IPS-11a (cell line): ENCODE results near the gene GRAMD1B.

Source experiments
- H3K4me3 ChIP-seq: one replicate; pipeline ENCODE4 v1.5.1; 2013; ENCODE audit warnings: low read depth, low read length, control low read depth

The GRAMD1B gene

DNA sequence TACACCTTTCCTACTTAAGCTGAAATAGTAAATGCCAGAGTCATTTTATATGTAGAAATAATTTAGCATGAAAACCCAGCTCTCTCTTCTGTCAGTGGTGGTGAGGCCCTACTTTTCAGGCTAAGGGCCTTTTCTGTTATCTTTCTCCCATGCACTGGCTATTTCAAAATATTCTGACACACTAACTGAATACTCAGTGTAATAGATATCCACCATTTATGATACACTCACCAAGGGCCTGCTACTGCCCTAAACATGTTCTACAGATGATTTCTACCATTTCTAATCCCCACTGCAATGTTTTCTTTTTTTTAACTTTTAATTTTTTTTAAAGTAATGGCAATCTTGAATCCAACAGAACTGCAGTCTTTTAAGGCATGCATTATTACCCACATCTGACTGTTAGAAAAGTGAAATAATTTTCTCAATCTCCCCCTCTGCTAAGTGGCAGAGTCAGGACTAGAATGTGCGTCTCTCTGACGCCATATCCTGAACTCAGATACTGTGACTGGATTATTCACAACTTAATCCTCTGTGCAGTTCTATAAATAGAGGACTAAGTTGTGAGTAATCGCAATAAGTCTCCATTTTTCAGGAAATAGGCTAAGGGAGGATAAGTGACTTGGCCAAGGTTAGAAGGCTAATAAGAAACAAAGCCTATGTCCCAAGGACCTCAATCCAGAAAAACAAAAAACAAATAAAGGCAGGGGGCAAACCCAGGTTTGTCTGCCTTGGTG, 44.0 kb downstream of the GRAMD1B start:
- no peak overlapping the region for H3K4me3 ChIP-seq

DNA sequence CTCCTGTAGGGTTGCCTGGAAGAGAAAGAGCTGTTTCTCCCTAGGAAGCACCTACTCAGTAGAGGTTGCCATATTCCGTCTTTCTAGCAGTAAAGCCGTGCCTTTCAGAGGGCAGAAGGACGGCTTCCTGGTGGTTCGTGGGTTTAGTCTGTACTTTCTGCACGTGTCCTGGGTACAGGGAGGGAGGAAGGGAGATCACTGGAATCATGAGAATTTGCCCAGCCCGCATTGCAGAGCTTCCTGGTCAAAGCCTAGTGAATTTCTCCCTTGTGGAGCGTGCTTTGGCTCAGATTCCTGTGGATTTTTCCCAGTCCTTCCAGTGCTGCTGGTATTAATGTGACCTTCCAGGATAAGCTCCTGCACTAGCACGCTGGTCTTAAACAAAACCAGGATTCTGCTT, 44.9 kb downstream of the GRAMD1B start:
- H3K4me3 ChIP-seq, result no peak overlapping the region

DNA sequence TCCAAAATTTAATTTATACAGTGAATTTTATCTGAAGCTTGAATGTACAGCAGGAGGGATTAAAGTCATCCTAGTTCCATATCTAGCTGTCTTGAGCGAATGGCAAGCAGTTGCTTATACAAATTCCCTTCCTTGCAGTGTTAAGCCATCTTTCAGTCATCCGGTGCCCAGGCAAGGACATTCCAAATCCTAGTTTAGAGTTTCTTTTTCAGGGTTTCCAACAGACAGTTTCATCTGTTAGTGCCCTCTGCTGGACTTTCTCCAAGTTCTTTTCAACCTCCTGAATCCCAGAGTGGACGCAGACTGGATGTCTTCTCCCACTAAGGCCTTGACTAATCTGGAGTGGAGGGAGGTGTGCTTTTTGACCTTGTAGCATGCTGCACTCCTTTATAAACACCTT, 45.4 kb downstream of the GRAMD1B start:
- no peak overlapping the region for H3K4me3 ChIP-seq

DNA sequence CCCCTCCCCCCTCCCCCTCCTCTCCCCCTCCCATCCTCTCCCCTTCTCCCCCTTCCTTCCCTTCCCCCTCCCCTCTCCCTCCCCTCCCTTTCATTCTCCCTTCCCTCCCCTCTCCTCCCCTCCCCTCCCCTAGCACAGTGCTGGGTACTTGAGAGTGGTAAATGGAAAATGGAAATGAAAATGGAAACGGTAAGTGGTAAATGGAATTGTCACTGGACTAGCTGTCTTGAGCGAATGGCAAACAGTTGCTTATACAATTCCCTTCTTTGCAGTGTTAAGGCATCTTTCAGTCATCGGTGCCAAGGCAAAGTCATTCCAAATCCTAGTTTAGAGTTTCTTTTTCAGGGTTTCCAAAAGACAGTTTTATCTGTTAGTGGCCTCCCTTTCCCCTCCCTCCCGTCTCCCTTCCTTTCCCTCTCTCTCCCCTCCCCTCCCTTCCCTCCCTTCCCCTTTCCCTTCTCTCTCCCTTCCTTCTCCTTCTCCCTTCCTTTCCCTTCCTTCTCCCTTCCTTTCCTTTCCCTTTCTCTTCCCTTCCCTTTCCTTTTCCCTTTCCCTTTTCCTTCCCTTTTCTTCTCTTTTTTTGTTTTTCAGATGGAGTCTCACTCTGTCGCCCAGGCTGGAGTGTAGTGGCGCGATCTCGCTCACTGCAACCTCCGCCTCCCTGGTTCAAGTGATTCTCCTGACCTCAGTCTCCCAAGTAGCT, 47.3 kb downstream of the GRAMD1B start:
- H3K4me3 ChIP-seq, result no peak overlapping the region

DNA sequence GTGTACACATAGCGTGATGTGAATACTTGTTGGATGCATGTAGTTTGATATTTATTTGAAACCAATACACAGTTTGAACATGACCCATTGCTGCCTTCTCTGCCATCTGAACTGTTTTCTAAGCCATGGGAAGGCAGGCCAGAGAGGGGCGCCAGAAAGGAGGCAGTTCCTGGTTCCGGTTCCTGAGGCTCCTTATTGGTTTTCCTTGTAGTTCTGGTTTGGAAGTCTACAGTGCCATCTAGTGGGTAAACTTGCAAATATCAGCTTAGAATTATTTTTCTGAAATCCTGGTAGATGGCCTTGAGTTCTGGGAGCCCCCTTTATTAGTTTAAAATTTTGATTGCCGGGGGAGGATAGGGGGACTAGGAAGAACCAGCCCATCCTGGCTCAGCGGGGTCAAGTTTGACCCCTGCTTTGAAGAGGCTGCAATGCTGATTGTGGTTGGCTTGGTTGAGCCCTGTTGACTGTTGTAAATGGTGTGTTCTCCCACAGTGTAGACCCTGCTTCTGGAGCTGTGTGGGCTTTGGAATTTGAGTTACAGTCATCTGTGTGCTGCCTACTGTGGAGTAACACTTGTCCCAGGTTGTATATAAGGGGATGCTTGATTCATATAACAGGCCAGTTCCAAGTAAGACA, 48.4 kb downstream of the GRAMD1B start:
- H3K4me3 ChIP-seq, result no peak overlapping the region

DNA sequence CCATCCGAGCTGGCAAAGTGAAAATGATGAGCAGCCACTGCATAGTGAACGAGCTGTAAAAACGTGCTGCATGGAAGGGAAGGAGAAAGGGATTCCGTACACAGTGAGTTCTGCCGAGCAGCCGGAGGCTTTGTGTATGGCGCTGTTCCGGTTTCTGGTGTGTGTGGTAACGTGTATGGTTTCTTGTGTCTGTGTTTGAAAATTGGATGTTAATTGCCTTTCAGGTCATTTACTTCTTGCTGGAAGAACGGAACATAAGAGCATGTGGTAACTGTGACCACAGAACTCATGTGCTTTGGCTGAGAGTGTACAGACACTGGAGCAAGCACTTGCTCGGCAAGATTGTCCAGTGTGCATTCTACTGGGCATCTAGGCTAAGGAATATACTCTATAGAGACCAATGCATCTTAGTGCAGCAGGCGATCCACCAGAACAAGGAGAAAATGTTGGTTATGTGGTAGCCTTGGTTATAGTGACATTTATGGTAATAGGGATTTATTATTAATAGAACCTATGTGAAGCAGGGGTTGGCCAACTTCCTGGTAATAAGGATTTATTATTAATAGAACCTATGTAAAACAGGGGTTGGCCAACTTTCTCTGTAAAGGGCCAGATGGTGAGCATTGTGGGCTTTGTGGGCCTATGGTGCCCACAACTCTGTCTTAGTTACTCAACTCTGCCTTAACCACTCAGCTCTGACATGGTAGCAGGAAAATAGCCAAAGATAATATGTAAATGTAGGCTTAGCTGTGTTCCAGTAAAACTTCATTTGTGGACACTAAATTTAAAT, 49.2 kb downstream of the GRAMD1B start:
- H3K4me3 ChIP-seq, result no peak overlapping the region

DNA sequence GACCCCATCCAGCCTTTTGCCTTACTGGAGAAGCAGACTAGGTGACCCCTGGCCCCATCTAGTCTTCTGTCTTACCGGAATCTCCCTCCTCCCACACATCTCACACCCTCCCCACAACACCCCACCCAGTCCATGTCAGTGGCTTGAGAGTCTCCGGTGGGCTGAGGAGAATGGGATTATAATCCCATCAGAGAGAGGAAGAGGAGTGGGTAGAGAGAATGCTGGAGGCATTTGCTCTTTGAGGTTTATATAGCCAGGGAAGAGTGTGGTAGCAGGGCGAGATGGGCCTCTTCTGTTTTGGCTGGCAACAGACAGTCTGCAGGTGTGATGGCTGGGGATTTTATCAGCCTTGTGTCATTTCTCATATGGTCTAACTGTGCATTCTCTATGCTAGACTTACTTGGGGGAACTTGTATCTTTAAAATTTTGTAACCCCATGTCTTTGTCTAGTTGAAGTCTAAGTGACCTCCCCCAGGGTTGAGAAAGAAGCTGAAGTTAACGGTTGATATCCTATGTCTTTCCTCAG, 50.3 kb downstream of the GRAMD1B start:
- H3K4me3 ChIP-seq, result no peak overlapping the region

DNA sequence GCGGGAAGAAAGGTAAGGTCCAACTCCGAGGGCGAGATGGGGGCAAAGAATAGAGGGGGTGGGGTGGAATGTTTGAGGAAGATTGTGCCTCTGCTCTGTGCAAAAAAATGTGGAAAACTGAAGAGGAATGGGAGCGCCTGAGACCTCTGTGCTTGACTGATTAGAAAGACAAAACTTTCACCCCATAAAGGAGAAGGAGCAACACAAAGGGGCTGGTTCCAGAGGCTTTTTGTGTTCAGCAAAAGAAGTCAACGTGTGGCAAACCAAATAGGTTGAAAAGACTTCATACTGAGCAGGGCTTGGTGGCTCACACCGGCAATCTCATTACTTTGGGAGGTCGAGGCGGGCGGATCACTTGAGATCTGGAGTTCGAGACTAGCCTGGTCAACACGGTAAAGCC, 50.8 kb downstream of the GRAMD1B start:
- no peak overlapping the region for H3K4me3 ChIP-seq

DNA sequence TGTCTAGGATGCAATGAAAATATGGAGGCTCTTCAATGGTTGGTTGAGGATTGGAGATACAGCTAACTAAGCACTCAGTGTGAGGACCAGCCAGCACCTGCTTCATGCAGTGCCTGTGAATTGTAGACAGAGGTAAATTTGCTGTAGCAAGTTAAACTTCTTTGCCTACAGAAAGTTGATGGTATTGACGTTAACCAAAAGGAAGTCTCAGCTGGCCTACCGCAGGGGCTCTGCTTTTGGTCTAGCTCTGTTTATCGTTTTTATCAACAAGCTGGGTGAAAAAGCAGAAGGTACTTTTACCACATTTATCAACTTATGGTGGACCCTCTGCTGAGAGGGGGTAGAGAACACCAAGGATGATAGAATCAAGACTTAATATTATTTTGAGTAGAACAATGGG, 51.6 kb downstream of the GRAMD1B start:
- H3K4me3 ChIP-seq, result no peak overlapping the region

DNA sequence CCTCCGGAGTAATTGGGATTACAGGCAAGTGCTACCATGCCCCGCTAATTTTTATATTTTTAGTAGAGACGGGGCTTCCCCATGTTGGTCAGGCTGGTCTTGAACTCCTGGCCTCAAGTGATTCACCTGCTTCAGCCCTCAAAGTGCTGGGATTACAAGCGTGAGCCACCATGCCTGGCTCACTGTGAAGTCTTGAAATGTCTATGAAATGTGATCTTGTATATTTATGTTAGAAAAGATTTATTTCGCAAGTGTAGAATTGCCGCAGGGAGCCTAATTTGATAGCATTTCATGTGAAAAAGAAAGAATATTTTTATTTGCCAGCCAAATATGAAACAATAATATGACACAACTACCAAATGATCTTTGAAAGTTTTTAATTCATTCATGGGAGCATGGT, 52.1 kb downstream of the GRAMD1B start:
- no peak overlapping the region for H3K4me3 ChIP-seq

DNA sequence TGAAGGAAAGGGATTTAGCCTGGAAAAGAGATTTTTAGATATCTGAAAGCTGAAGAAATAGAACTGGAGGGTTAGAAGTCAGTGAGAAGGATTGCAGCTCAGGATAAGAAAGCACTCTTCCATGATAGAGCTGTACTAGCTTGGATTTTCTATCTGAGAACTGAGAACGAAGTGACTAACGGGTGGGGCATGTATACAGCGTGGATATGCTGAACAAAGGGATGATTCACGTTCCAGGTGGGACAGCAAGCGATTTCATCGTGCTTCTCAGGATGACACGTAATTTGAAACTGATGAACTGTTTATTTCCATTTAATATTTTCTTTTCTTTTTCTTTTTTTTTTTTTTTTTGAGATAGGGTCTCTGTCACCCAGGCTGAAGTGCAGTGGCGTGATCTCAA, 53.0 kb downstream of the GRAMD1B start:
- H3K4me3 ChIP-seq, result no peak overlapping the region

DNA sequence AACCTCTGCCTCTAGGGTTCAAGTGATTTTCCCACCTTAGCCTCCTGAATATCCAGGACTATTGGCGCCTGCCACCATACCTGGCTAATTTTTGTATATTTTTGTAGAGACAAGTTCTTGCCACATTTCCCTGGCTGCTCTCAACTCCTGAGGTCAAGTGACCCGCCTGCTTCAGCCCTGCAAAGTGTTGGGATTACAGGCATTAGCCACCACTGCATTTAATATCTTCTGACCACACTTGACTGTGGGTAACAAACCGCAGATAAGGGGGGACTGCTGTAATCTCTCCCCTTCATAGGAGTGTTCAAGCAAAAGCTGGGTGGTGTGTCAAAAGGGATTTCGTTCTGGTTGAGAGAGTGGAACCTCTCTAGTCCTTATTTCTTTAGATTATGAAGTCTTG, 53.4 kb downstream of the GRAMD1B start:
- no peak overlapping the region for H3K4me3 ChIP-seq

DNA sequence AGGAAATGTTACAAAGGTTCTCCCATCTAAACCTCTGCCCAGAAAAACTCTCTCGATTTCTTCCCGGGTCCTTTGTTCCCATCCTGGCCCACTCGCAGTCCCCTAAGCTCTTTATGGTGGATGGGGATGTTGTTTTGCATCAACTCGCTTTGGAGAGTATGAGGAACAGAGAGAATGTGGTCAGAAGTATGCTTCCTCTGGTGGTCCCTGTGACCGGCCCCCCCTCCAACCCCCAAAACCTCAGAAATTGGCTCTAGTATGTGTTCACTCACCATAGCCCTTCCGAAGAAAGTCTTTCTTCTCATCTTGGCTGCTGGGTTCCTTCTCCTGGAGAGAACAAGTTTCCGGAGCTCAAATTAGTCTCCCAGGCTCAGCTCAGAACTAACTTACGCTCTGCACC, 54.4 kb downstream of the GRAMD1B start:
- no peak overlapping the region for H3K4me3 ChIP-seq

DNA sequence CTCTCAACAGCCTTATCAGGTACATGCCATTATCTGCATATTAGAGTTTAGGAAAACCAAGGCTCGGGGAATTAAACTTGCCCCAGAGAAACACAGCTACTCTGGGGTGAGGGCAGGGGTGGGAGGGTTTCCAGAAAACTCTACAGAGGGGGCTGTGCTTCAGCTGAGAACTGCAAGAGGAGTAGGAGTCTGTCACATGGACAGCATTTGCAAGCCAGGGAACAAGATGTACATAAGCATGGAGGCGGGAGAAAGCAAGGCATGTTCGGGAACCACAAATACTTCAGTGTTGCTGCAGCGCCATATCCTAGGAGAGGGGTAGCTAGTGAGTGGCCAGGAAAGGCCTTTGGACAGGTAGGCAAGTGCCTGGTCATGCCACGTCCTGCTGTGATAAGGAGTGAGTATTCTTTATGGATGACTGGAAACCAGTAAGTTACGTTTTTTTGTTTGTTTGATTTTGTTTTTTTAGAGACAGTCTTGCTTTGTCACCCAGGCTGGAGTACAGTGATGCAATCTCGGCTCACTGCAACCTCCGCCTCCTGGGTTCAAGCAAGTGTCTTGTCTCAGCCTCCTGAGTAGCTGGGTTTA, 57.2 kb downstream of the GRAMD1B start:
- no peak overlapping the region for H3K4me3 ChIP-seq

DNA sequence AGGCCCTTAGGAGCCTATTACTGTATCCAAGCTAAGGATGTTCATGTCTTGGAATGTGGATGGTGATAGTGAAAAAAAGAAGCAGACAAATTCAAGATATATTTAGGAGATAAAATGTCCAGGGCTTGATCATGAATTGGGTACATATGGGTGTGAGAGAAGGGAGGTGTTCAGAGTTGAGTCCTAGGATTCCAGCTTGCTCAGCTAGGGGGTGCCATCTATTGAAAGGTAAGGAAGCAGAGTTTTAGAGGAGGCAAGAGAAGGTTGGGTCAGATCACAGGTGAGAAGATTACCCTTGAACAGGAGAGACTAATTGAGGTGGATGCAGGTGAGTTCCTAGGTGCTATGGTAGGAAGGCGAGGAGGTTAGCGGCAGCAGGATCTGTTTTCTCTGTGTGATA, 60.5 kb downstream of the GRAMD1B start:
- no peak overlapping the region for H3K4me3 ChIP-seq

DNA sequence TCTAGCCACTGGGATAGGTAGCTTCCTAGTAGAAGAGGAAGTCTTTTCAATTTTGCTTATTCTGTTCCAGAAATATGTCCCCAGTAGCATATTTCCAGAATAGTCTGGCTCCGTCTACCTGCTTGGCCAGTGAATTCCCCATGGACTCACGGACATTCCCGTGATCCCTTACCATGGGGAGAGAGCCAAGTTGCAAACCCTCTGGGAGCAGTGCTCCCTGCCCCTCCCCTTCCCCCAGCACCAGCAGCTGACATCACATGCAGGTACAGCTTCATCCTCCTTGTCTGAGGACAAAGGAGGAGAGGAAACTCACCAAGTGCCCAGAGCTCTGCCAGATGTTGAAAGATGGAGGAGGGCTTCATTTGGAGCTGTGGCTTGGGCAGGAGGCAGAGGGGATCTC, 61.2 kb downstream of the GRAMD1B start:
- no peak overlapping the region for H3K4me3 ChIP-seq

DNA sequence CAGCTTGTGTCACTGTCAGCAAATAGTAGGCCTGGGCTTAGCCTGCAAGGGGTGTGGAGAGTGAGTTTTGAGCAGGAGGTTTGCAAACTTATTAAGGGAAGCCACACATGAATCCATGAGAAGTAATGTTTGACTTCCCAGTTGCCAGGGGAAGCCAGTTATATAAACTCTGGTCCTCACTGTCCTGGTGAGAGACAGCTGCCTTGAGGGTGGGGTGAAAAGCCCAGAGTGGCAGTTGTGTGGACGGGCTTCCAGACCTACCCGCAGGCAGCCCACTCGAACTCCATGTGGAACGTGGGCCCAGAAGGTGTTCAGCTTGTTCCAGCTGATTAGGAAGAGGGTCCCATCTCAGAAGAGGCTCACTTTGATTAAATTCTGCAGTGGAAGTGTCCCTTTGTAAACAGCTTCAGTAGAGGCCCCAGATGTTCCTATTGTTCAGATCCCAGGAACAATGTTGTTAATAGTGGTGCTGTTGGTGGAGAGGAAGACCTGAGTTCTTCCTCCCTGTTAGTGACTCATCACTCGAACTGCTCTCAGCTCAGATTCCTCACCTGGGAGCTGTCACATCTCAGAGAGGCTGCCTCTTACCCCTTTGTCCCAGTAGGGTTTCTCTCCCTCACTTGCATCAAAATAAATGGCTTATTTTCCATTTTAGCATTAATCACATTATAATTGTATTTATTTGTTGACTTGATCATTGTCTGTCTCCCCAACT, 63.4 kb downstream of the GRAMD1B start:
- no peak overlapping the region for H3K4me3 ChIP-seq

DNA sequence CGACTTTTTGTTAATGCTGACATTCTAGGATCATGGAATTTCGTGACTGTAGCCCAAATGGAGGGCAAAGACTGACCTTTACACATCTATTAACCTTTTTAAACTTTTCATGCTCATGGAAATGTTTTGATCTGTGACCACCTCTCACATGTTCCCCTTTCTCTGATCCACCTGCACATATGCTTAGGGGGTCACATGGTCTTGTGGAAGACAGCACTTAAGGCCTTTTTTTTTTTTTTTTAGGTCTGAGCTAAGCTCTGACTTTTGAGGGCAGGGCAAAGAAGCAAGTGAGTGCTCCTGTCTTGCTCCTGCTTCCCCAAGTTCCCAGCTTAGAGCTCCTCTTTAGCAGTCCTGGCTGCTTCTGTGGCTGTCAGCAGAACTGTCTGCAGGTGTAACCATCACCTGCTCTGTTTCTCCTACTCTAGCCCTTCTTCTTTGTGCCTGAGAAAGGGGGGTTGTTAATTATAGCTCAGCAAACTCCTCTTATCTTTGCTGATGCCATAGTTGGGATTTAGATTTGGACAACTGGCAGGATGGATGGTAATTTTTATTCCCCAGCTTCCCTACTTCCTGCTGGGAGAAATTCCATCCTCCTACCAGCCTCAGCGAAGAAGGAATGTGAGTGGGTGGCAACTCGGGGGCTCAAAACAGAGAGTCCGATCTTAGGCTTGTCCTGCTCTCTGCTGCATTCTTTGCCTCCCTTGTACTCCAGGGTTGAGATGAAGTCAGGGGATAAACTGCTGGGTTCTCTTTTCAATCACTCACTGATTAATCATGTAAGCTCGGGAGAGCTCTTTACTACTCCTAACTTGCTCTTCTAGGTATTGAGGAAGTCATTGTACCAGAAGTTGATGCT, 64.4 kb downstream of the GRAMD1B start:
- H3K4me3 ChIP-seq, result no peak overlapping the region

DNA sequence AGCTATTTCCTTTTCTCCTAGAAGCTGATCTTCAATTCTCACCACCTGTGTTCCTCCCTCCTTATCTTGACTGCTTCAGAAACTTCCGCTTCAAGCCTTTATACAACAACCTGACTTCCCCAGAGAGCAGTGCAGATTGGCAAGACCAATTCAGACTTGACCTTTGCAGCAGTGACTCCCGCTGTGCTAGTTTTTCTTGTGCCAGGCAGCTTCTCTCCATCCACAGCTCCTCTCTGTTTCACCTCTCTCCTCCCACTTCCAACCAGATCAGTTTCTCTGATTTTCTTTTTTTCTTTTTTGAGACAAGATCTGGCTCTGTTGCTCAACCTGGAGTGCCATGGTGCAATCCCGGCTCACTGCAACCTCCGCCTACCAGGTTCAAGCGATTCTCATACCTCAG, 74.3 kb downstream of the GRAMD1B start:
- no peak overlapping the region for H3K4me3 ChIP-seq
